NT2/D1 (cell line): ENCODE data around the gene NEB.

Source experiments
- SUZ12 ChIP-seq: IDR thresholded peaks from 2 replicates; pipeline ENCODE4 v1.6.1; 2011; ENCODE audit not compliant: insufficient read length, insufficient read depth; ENCODE audit errors: extremely low read depth
- YY1 ChIP-seq: IDR thresholded peaks from 2 replicates; pipeline ENCODE4 v1.6.1; 2011; ENCODE audit not compliant: insufficient read length, insufficient read depth
- ZNF274 ChIP-seq: IDR thresholded peaks from 2 replicates; pipeline ENCODE4 v1.6.1; 2011; ENCODE audit warnings: mild to moderate bottlenecking, low read depth, low read length

- TF ChIP-seq YY1: no peak
- TF ChIP-seq ZNF274: no peak
- TF ChIP-seq SUZ12: no peak
Observed at GRCh38 chr2:151611351-151611750, 122.9 kb downstream of the NEB start.
